B cell (primary cell): ENCODE measurements around the gene ACTR5.

Source experiments
- CTCF ChIP-seq: fragments of 200-600 bp; IDR thresholded peaks from one replicate; pipeline ENCODE4 v1.8.0; 2022; ENCODE audit warnings: antibody characterized with exemption, mild to moderate bottlenecking
- EZH2 ChIP-seq: IDR thresholded peaks from 2 replicates; pipeline ENCODE4 v1.6.1; 2012; ENCODE audit warnings: borderline replicate concordance, low read depth, mild to moderate bottlenecking, moderate library complexity, low read length; ENCODE audit not compliant: insufficient read depth, poor library complexity, severe bottlenecking

- TF ChIP-seq CTCF (no peak), EZH2 (no peak)
These were observed 67.2 kb downstream of the ACTR5 start for GRCh38 chr20:38815446-38815845.
